Tongue (tissue), 2 donors: Measurements from ENCODE around the gene OSBPL8. TPM values are rescaled to one million over a fixed set of nuclear protein-coding genes. Genes with fewer than 3 reads are reported as not detected.

Experiments
- DNase-seq: peaks from one replicate; pipeline ENCODE4 v3.0.0-alpha.2; 2015
- total RNA-seq: library from RNA; depleted of rRNA; stranded (reverse); fragments of >200 nt; gene quantifications from one replicate; pipeline ENCODE4 v1.2.3, GENCODE V29; 2014

The OSBPL8 gene
- total RNA-seq, 1 donor from 2014 or later, result 92.3 TPM

GRCh38 chr12:76556368-76556767 is 3.2 kb downstream of the OSBPL8 start:
- DNase-seq, result no peak

GRCh38 chr12:76555797-76556196 is 3.8 kb downstream of the OSBPL8 start:
- DNase-seq, result no peak

GRCh38 chr12:76555231-76555767 is 4.3 kb downstream of the OSBPL8 start:
- DNase-seq, result no peak

GRCh38 chr12:76554405-76555230 is 5.0 kb downstream of the OSBPL8 start:
- DNase-seq, result no peak

GRCh38 chr12:76552343-76552938 is 7.1 kb downstream of the OSBPL8 start:
- DNase-seq, result no peak

- DNase-seq, result no peak
Measured at GRCh38 chr12:76551482-76551888, 8.1 kb downstream of the OSBPL8 start.

GRCh38 chr12:76549131-76549530 is 10.4 kb downstream of the OSBPL8 start:
- no peak for DNase-seq

GRCh38 chr12:76548222-76548837 is 11.2 kb downstream of the OSBPL8 start:
- no peak for DNase-seq

GRCh38 chr12:76547526-76547925 is 12.0 kb downstream of the OSBPL8 start:
- DNase-seq, result no peak

GRCh38 chr12:76546889-76547288 is 12.7 kb downstream of the OSBPL8 start:
- DNase-seq, result no peak

GRCh38 chr12:76545486-76545885 is 14.1 kb downstream of the OSBPL8 start:
- DNase-seq, result no peak

GRCh38 chr12:76544601-76545261 is 14.8 kb downstream of the OSBPL8 start:
- no peak for DNase-seq

- DNase-seq, result no peak
Measured at GRCh38 chr12:76543813-76544347, 15.7 kb downstream of the OSBPL8 start.

- DNase-seq, result no peak
Measured at GRCh38 chr12:76542908-76543307, 16.7 kb downstream of the OSBPL8 start.

- no peak for DNase-seq
Measured at GRCh38 chr12:76539727-76540126, 19.8 kb downstream of the OSBPL8 start.

- DNase-seq, result no peak
Measured at GRCh38 chr12:76537923-76538322, 21.6 kb downstream of the OSBPL8 start.

- no peak for DNase-seq
Measured at GRCh38 chr12:76536546-76536945, 23.0 kb downstream of the OSBPL8 start.

- DNase-seq, result no peak
Measured at GRCh38 chr12:76535170-76535569, 24.4 kb downstream of the OSBPL8 start.

- DNase-seq, result no peak
Measured at GRCh38 chr12:76533331-76533730, 26.2 kb downstream of the OSBPL8 start.

- no peak for DNase-seq
Measured at GRCh38 chr12:76532520-76532919, 27.1 kb downstream of the OSBPL8 start.

- DNase-seq, result no peak
Measured at GRCh38 chr12:76531056-76531455, 28.5 kb downstream of the OSBPL8 start.

- no peak for DNase-seq
Measured at GRCh38 chr12:76530516-76530915, 29.1 kb downstream of the OSBPL8 start.
